NCI-H748 (cell line): ENCODE results near the gene PRXL2B.

Experiments
- DNase-seq: peaks from one replicate; lab custom pipeline; 2025; ENCODE audit not compliant: unreplicated experiment; lab: John Stamatoyannopoulos, UW

The PRXL2B gene

GRCh38 chr1:2633366-2633935, 46.9 kb downstream of the PRXL2B start:
- DNase-seq: no peak

- DNase-seq: no peak
Observed at GRCh38 chr1:2633936-2634491, 47.4 kb downstream of the PRXL2B start.

- no peak for DNase-seq
Observed at GRCh38 chr1:2635361-2636010, 48.9 kb downstream of the PRXL2B start.

- no peak for DNase-seq
Observed at GRCh38 chr1:2636733-2637132, 50.2 kb downstream of the PRXL2B start.

GRCh38 chr1:2637442-2638145, 51.0 kb downstream of the PRXL2B start:
- DNase-seq: no peak

- no peak for DNase-seq
Observed at GRCh38 chr1:2638466-2639115, 52.0 kb downstream of the PRXL2B start.

GRCh38 chr1:2639203-2639602, 52.6 kb downstream of the PRXL2B start:
- no peak for DNase-seq

GRCh38 chr1:2639607-2640521, 53.3 kb downstream of the PRXL2B start:
- DNase-seq: no peak

- DNase-seq: no peak
Observed at GRCh38 chr1:2640626-2641025, 54.0 kb downstream of the PRXL2B start.
